ENCODE measurements around the gene GFER.

GFER gene

DNA sequence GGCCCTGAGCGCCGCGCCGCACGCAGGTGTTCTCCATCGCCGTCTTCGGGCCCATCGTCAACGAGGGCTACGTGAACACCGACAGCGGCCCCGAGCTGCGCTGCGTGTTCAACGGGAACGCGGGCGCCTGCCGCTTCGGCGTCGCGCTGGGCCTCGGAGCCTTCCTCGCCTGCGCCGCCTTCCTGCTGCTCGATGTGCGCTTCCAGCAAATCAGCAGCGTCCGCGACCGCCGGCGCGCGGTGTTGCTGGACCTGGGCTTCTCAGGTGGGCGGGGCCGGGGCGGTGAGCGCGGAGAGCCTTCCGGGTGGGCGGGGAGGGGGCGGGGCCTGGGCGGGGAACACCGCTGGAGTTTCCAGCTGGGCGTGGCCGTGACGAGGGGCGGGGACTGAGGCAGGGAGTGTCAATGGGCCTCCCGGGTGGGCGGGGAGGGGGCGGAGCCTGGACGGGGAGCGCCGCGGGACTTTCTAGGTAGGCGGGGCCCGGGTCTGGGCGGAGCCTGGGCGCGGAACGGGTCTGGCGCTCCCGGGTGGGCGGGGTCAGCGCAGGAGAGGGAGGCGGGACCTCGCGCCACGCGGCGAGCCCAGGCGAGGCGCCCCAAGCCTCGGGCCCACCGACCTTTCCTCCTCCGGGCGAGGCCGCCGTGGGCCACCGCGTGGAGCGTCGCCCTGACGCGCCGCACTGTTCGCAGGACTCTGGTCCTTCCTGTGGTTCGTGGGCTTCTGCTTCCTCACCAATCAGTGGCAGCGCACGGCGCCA lies 8.1 kb downstream of the GFER start:
- DNase-seq = peak; percentile 99

DNA sequence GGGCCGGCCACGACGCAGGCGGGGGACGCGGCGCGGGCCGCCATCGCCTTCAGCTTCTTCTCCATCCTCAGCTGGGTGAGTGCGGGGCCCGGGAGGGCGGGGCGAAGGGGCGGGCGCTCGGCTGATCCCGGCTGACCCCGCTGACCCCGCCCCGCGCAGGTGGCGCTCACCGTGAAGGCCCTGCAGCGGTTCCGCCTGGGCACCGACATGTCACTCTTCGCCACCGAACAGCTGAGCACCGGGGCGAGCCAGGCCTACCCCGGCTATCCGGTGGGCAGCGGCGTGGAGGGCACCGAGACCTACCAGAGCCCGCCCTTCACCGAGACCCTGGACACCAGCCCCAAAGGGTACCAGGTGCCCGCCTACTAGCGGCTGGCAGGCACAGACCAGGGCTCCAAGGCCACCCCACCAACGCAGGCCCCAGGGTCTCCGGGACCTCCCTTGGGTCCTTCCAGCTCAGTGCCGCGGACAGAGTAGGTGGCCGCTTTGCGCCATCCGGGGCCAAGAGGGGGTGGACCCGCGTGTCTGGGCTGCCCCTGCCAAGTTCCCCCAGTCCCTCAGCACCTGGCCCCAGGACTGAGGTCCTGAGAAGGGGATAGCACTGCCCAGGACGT lies 8.8 kb downstream of the GFER start:
- peak; percentile 40 for DNase-seq

DNA sequence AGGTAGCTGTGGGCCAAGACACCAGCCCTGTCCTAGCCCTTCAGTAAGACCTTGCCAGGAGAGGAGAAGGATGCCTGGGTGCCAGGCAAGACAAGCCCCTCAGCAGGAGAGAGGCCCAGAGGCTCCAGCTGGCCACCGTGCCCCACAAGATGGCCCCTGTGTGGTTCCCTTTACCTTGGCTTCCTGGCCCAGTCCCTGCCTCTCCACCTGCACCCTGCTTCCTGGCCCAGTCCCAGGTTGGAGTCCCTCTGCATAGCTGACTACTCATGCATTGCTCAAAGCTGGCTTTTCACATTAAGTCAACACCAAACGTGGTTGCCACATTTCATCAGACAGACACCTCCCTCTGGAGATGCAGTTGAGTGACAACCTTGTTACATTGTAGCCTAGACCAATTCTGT lies 9.7 kb downstream of the GFER start:
- no peak for DNase-seq

DNA sequence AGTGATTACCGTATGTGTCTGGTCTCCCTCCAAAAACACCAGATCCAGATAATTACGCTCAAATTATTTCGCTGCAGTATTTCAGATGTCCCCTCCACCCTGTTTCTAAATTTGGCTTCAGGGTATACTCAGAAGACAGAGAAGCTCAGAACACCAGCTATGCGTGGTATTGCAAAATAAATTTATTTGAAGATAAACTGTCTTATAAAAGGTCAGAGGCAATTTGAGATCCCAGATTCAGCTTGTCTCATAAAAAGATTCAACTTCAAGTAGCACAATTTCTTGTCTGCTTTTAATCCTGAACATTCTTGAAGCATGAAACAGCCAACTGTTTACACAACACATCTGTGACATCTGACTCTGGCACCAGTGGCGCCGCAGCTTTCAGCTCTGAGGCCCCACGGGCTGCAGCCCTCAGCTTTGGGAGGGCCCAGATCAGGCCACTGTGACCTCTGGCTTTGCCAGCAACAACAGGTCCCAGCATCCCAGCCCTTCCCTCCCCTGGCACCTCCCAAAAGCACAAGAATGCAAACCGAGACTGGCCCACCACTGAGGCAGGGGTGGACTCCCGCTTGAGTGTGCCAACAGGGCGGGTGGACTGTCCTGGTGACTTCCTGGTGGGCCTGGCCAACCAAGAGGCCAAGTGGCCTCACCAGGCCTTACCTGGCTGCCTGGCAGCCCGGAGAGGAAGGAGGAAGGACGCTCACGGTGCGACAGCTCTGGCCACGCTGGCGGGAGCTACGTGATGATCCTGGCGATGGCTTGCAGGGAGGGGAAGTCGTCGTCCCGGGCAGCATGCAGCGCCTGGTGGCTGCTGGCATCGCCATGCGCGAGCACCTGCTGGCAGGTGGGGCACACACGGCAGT lies 13.7 kb downstream of the GFER start:
- no peak for DNase-seq

DNA sequence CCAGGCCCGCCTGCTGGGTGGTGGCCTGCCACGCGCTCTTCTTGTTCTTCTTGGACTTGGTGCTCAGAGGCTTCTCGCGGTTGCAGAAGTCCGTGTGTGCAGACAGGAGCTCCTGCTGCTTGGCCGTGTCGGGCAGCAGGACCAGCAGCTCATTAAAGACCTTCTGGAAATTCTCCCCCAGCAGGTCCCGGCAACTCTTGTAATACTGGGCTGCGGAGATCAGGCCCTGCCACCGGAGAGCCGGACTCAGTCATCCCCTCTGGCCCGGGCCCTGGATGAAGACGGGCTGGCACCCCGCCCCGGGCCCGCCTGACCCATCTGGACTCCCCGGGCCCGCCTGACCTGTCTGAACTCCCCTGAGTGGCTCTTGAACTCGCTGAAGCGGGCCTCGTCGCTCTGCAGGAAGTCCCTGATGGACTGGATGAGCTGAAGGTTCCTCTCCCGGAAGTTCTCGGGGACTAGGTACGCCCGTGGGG lies 14.4 kb downstream of the GFER start:
- no peak for DNase-seq

DNA sequence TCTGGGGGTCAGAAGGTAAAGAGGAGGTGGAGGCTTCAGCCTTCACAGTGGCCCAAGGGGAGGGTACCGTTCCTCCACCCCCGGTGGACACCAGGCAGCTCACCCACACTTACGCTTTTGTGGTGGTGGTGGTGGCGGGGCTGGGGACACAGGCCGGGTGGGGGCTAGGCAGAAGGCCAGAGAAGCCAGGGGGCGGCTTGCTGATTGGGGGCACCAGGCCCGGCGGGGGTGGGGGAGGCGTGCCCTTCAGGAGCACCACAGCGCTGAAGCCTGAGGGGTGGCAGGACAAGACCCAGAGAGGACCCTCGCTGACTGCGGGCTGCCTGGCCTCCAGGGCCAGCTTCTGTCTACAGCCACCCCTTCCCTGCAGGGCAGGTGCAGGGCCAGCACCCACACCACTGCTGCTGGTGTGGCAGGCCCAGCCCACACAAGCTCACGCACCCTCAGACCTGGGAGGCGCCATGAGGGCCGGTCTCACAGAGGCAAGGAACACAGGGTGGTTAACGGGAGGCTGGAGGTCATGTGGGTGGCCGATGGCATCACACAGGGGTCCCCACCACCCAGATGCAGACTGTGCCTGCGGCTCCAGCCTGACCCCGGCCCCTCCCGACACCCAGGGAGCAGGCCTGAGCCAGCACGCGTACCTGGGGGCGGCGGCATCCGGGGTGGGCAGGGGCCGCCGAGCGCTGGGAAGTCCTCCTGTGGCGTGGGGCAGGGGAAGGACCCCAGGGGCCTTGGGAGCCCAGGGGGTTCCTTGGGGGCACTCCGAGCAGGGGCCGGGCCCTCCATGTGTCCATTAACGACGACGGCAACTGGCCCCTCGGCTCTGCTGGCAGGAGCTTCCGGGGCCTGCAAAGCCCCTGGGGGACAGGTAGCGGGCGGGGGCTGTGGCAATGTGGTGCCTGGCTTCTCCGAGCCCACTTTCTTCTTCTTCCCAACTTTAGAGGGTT lies 15.1 kb downstream of the GFER start:
- no peak for DNase-seq

DNA sequence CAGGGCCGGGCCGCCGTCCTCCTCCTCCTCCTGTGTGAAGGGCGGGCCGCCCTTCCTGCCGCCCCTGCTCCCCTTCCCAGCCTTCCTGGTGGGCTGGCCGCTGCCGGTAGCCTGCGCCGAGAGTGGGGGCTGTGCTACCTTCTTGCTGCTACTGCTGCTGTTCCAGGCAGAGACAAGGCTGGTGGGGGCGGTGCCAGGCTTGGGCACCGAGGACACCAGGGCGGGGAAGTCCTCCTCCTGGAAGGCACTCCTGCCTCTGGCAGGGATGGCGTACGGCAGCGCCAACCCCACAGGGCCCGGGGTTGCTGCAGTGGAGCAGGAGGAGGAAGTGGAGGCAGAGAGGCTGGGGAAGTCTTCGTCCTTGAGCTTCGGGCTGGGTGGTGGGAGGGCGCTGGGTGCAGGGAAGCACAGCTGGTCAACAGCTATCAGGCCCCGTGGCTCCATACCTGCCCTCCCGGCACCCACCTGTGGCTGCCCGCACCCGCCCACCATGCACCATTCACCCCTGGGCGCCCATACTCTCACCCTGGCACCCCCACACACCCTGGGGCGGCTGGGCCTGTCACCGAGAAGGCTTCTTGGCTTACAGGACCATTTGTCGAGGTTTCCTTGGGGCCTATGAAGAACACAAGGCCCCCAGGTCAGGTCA lies 16.0 kb downstream of the GFER start:
- peak; percentile 13 for DNase-seq

DNA sequence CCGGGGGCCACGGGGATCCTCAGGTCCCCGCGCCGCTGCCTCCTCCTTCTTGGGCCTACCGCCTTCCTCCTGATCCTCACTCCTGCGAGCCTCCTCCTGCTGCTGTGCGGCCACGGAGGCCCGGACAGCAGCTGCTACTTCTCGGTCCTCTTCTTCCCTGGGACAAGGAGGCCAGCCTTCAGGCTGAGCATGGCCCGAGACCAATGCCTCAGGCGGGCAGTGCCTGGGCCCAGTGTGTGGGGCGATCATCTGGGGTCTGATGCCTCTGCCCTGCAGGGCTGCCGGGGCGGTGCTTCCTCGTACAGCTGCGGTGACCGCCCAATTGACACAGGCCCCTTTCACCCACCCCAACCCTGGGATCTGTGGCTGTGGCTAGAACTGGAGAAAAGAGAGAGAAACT lies 17.0 kb downstream of the GFER start:
- DNase-seq = peak; percentile 13

DNA sequence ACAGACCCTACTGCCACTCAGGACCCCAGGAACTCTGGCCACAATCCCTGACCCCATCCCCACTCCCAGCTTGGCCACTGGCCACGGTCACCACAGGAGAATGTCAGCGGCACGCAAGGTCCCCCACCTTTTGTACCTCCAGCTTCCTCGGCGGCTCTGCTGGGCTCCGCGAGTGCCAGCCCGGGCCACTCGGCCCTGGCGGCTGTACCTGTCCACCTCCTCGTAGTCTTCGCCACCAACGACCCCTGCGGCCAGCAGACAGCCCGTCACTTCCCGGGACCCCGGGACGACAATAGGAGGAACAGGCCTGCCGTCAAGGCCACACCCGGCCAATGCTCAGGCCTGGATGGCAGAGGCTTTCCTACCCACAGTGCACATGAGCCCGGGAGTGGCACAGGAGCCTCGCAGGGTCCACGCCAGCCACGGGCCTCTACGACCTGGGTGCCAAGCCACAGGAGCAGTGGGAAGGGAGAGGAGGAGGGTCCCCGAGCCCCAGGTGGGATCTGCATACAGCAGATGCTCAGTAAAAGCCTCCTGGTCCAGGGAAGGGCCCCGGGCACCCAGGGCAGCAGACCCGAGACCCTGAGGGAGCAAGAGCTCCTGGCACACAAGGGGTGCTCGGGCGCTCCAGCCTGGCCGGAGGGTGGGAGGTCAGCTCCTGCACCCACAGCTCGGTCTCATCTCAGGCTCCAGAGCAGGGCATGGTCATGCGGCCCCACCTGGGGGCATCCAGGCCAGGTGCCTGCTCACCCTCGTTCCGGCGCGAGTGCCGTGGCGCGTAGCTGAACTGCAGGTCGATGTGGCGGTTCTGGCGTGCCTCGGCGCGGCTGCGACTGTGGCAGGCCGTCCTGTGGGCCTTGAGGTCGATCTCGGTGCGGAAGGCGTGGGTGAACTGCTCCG lies 17.7 kb downstream of the GFER start:
- DNase-seq = peak; percentile 17

DNA sequence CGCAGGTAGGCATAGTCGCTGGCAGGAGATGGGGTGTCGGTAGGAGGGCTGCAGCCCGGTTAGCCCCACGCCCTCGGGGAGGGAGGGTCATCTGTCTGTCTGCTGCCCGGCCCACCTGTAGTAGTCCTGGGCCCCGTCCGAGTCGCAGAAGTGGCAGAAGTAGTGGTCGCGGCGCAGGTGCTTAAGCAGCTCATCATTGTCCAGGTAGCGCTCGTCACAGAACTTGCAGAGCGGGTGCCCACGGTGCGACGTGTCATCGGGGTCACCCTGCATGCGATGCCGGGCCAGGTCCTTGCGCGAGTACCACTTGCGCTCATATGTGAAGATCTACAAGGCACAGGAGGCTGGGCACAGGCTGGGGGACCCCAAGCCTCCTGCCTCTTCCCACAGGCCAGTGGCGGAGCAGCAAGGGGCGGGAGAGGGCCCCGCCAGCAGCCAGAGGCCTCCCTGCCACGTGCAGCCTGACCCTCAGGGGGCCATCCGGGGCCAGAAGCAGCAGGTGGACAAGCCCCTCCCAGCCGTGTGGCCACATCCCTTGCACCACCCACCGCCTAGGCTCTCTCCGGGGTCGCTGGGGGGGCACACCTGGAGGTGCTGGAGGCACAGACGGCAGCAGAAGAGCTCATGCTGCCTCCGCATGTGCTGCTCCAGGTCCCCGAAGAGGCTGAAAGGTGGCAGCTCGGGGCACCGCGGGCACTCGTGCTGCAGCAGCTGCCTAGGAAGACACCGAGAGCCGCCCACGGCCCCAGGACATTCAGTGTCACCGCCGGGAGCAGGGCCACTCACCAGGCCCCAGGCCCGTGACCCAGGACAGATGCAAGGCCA lies 18.6 kb downstream of the GFER start:
- no peak for DNase-seq

DNA sequence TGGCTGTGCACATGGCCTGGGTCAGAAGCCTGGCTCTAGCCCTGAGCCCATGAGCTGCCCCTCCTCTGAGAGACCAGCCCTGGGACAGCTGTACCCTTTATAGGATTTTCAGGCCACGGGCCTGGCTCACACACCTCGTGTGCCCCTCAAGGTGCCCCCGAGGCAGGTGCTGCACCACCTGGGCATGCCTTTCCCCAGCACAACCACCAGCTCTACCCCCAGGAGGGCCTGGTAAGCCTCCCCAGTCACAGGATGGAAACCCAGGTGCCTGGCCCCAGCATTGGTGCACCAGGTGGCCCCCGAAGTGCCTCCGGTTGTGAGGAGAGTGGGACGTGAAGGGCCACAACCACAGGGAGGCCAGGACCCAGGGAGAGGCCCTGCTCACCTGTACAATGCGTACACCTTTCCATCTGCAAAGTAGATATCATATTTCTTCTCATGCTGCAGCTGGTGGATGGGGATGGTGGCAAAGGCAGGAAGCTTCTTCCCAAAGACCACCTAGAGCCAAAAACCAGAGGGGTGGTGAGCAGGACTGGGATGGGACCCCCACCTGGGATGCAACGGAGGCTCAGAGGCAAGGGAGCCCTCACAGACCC lies 19.3 kb downstream of the GFER start:
- no peak for DNase-seq

DNA sequence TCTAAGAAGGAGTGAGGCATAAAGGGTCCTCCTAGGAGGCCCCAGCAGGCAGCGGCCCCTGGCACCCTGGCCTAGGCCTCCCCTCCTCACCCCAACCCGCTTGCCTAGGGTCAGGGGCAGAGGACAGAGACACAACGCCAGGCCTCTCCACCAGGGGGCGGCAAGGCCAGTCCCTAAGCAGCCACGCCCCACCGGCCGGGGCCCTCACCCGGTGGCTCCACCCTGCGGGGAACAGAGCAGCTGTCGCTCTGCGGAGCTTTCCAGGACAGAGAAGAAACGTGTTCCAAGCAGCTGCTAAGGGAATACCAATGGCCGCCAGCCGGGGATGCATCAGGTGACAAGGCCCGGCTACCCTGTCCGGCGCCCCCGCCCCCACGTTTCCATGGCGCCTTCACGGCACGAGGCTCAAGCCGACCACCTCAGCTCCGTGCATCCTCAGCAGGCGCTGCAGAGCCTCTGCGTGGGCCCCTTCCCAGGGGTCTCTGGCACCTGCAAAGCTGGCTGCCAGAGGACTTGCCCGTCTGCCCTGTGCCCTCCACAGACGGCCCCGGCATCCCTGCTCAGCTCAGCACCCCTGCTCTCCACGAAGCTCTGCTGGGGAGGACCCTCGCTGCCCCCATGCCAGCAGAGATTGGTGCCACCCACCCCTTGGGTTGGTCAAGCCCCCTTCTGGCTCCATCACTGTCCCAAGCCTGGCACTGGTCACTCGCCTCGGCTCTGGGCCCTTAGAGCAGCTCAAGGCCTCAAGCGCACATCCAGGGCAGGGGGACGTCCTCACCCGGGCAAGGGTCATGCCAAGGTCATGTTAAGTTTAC lies 20.0 kb downstream of the GFER start:
- peak; percentile 84 for DNase-seq

DNA sequence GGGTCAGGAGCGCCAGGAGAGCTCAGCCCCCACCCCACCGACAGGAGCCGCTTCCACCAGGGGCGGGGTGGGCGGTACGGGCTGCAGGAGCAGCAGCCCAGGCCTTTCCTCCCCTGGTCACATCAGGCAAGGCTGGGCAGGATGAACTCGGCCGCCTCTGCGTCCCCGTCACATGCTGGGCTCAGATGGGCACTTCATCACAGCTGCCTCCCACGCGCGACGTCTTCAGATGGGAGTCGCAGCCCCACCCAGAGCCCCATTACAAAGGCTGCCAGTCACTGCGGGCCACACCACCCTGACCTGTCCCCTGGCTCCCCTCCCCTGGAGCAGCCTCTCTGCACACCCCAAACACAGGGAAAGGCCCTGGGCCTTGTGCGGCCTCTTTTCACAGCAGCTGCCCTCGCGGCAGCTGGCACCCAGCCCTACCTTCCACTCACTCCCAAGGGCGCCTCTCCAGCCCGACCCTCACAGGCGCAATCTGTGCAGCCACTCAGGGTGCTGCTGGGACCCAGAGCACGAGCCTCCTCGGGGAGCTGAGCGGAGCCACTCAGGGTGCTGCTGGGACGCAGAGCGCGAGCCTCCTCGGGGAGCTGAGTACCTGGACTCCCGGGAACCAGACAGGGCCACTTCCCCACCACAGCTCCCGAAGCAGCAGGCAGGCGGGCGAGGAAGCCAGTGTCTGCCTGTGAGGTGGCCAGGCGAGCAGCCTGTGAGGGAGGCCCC lies 21.0 kb downstream of the GFER start:
- no peak for DNase-seq

DNA sequence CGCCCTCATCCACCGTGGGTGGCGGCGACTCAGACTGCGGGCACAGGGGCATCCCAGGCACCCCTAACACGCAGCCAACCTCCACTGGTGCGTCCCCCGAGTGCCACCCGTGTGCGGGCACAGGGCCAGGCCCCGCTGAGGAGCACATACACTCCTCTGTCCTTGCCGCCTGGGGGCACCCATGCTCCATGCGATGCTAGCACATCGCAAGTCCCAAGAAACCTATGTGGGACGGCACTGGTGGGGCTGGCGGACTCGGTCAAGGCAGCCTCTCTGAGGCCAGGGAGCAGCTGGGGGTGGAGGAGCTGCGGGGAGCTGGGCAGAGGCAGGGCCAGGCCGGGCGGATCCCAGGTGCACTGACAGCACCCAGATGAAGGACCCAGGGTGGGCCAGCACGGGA lies 21.7 kb downstream of the GFER start:
- DNase-seq = no peak

DNA sequence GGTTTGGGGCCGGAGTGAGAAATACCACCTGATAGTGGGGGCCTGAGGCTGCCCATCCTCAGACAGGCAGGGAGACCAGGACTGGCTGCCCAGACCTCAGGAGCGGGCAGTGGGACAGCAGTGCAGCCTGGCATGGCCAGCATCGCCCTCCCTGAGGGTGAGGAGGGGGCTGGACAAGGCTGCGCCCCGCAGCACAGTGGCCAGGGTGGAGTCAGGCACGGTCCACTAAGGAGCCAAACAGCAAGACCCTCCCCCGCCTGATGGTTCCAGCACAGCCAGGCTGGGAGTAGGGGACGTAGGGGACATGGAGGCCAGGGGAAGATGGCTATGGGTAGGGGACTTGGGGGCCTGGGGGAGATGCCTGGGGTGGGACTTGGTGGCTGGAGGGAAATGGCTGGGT lies 22.3 kb downstream of the GFER start:
- no peak for DNase-seq

DNA sequence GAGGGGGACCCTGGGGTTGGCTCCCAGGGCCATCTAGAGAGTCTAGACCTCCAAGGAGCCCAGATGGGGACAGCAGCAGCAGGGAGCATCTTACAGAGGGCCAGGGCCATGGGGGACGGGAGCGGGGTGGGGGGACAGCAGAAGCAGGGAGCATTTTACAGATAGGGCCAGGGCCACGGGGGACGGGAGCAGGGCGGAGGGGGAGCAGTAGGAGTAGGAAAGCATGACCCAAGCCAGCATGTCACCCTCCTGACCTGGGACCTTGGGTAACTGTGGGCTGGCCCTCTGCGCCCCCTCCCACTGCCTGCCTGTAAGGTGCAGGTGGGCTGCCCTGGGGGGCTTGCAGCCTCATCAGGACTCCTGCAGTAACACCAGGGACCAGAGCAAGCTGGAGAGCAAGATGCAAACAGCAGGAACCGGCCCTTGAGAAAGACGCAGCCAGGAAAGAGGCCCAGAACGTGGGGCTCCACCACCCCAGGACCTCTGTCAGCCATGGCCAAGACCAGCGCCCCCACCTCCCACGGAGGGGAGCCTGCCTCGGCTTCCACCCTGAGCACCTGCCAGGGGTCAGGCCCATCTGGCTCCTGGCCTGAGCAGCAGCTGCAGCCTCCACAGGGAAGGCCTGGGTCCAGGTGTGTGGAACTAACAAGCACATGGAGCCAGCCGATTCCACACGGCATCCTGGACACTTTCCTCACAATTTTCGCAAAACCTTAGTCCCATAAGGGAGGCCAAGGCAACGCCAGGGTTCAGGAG lies 23.3 kb downstream of the GFER start:
- no peak for DNase-seq

DNA sequence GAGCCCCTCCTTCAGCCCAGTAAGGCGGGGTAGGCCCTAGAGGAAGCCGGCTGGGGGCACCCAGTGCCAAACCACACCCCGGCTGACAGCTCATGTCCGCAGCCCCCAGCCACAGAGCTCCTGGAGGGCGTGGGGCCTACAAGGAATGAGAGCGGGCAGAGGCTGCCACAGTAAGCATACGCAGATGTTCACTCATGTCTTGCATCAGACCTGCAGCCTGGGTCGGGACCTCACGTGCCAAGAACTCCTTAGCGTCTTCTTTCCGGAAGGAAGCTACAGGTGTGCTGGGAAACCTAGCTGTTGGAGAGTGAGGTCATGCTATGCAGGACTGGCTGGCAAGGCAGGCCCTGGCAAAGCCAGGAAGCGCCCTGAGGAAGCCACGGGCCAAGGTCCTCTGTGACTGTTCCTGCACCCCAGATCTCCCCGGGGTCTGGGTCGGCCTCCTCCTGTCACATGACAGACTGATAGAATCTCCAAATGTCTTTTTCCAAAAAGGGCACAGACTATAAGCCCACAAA lies 24.1 kb downstream of the GFER start:
- DNase-seq = no peak

Data from activated CD8-positive, alpha-beta memory T cell treated with anti-CD3 and anti-CD28 coated beads, Interleukin-2, amount 50 U/mL, for 4 hours (primary cell).